Muscle layer of colon (tissue), 2 donors: ENCODE data around the gene PGLYRP2.
"Not testable (repeated sequence)": the region's sequence is repeated elsewhere in the genome, so short reads cannot be mapped to it uniquely, and the experiment has no call there.

Experiments
- H3K27ac ChIP-seq: one replicate; pipeline ENCODE4 v1.7.0; 2013; ENCODE audit warnings: low read depth, mild to moderate bottlenecking, low read length, moderate library complexity
- H3K27me3 ChIP-seq, 2 donors: one replicate each; pipeline ENCODE4 v1.7.0; 2013; ENCODE audit warnings: low read length in 2 of 2, mild to moderate bottlenecking in 2 of 2; ENCODE audit not compliant: insufficient read depth in 2 of 2, control insufficient read depth in 1 of 2
- H3K36me3 ChIP-seq: one replicate; pipeline ENCODE4 v1.7.0; 2013; ENCODE audit warnings: mild to moderate bottlenecking, low read length; ENCODE audit not compliant: insufficient read depth
- H3K4me1 ChIP-seq: one replicate; pipeline ENCODE4 v1.7.0; 2013; ENCODE audit warnings: mild to moderate bottlenecking, low read length; ENCODE audit not compliant: insufficient read depth
- H3K4me3 ChIP-seq, 2 donors: one replicate each; pipeline ENCODE4 v1.7.0; 2013; ENCODE audit warnings: low read length in 2 of 2, low read depth in 1 of 2, mild to moderate bottlenecking in 1 of 2, moderate library complexity in 1 of 2
- H3K9ac ChIP-seq: one replicate; pipeline ENCODE4 v1.7.0; 2013; ENCODE audit warnings: low read length
- H3K9me3 ChIP-seq: one replicate; pipeline ENCODE4 v1.7.0; 2013; ENCODE audit warnings: mild to moderate bottlenecking, low read length
- donor health status: abdominal sarcoma.
- donor health status: Adenocarcinoma of cecum.

Gene PGLYRP2

GRCh38 chr19:15507068-15508034, 28.1 kb upstream of the PGLYRP2 start:
- Histone ChIP-seq H3K27me3 (peaks cover 6 to 31% of the 10 kb centered on the region in 2 donors), H3K9ac (no peak overlapping the region), H3K36me3 (no peaks in the 10 kb centered on the region), H3K27ac (no peak overlapping the region), H3K4me1 (no peaks in the 10 kb centered on the region), H3K9me3 (no peaks in the 10 kb centered on the region), H3K4me3 (no peak overlapping the region)

- H3K27me3 ChIP-seq, result peaks cover 6 to 31% of the 10 kb centered on the region in 2 donors
- H3K9ac ChIP-seq, result no peak overlapping the region
- no peaks in the 10 kb centered on the region for H3K36me3 ChIP-seq
- no peaks in the 10 kb centered on the region for H3K9me3 ChIP-seq
- H3K27ac ChIP-seq, result no peak overlapping the region
- no peaks in the 10 kb centered on the region for H3K4me1 ChIP-seq
- H3K4me3 ChIP-seq, result no peak overlapping the region
Measured at GRCh38 chr19:15506074-15506571, 26.8 kb upstream of the PGLYRP2 start.

- Histone ChIP-seq H3K9ac (no peak overlapping the region), H3K27ac (no peak overlapping the region), H3K4me3 (no peak overlapping the region), H3K4me1 (no peaks in the 10 kb centered on the region), H3K36me3 (no peaks in the 10 kb centered on the region), H3K9me3 (no peaks in the 10 kb centered on the region), H3K27me3 (peaks cover 2 to 15% of the 10 kb centered on the region in 2 donors)
Measured at GRCh38 chr19:15502264-15502663, 23.0 kb upstream of the PGLYRP2 start.

GRCh38 chr19:15501596-15501995, 22.3 kb upstream of the PGLYRP2 start:
- Histone ChIP-seq H3K36me3 (no peaks in the 10 kb centered on the region), H3K4me3 (no peak overlapping the region), H3K4me1 (no peaks in the 10 kb centered on the region), H3K27me3 (peaks cover 0 to 14% of the 10 kb centered on the region in 2 donors), H3K27ac (no peak overlapping the region), H3K9me3 (no peaks in the 10 kb centered on the region), H3K9ac (no peak overlapping the region)

- H3K9ac ChIP-seq, result no peak overlapping the region
- no peak overlapping the region for H3K4me3 ChIP-seq
- H3K4me1 ChIP-seq, result no peaks in the 10 kb centered on the region
- H3K27me3 ChIP-seq, result peaks cover 0 to 6% of the 10 kb centered on the region in 2 donors
- H3K36me3 ChIP-seq, result no peaks in the 10 kb centered on the region
- H3K27ac ChIP-seq, result no peak overlapping the region
- H3K9me3 ChIP-seq, result no peaks in the 10 kb centered on the region
Measured at GRCh38 chr19:15498910-15499309, 19.6 kb upstream of the PGLYRP2 start.

- Histone ChIP-seq H3K4me3 (no peak overlapping the region), H3K9ac (no peak overlapping the region), H3K27me3 (peaks cover 0 to 6% of the 10 kb centered on the region in 2 donors), H3K27ac (no peak overlapping the region), H3K36me3 (no peaks in the 10 kb centered on the region), H3K4me1 (no peaks in the 10 kb centered on the region), H3K9me3 (no peaks in the 10 kb centered on the region)
Measured at GRCh38 chr19:15498156-15498858, 19.0 kb upstream of the PGLYRP2 start.

- no peak overlapping the region for H3K4me3 ChIP-seq
- no peaks in the 10 kb centered on the region for H3K36me3 ChIP-seq
- no peaks in the 10 kb centered on the region for H3K4me1 ChIP-seq
- no peak overlapping the region for H3K9ac ChIP-seq
- H3K27ac ChIP-seq, result no peak overlapping the region
- H3K9me3 ChIP-seq, result no peaks in the 10 kb centered on the region
- H3K27me3 ChIP-seq, result no peaks in the 10 kb centered on the region
Measured at GRCh38 chr19:15495151-15495550, 15.8 kb upstream of the PGLYRP2 start.

GRCh38 chr19:15488489-15489226, 9.4 kb upstream of the PGLYRP2 start:
- H3K27ac ChIP-seq, result no peak overlapping the region
- H3K36me3 ChIP-seq, result no peaks in the 10 kb centered on the region
- no peak overlapping the region for H3K4me3 ChIP-seq
- no peaks in the 10 kb centered on the region for H3K4me1 ChIP-seq
- H3K27me3 ChIP-seq, result no peaks in the 10 kb centered on the region
- H3K9me3 ChIP-seq, result no peaks in the 10 kb centered on the region
- H3K9ac ChIP-seq, result no peak overlapping the region

- Histone ChIP-seq H3K4me1 (no peaks in the 10 kb centered on the region), H3K36me3 (no peaks in the 10 kb centered on the region), H3K4me3 (no peak overlapping the region), H3K27ac (no peak overlapping the region), H3K9ac (no peak overlapping the region), H3K27me3 (no peaks in the 10 kb centered on the region), H3K9me3 (no peaks in the 10 kb centered on the region)
Measured at GRCh38 chr19:15487038-15487437, 7.7 kb upstream of the PGLYRP2 start.

- H3K27me3 ChIP-seq, H3K9me3 ChIP-seq, H3K27ac ChIP-seq, H3K36me3 ChIP-seq, H3K4me1 ChIP-seq, H3K9ac ChIP-seq, H3K4me3 ChIP-seq: not testable (repeated sequence)
Measured at GRCh38 chr19:15485768-15486167, 6.5 kb upstream of the PGLYRP2 start.

GRCh38 chr19:15480996-15481395, 1.7 kb upstream of the PGLYRP2 start:
- H3K36me3 ChIP-seq, H3K9me3 ChIP-seq, H3K27me3 ChIP-seq, H3K27ac ChIP-seq, H3K4me1 ChIP-seq, H3K4me3 ChIP-seq, H3K9ac ChIP-seq: not testable (repeated sequence)
